HUDEP-2 (cell line): ENCODE results near the gene GRIK4.

Experiments
- DNase-seq, 76 experiments: peaks; one replicate each; lab custom pipeline; 2025; ENCODE audit not compliant: unreplicated experiment in 76 of 76; lab: John Stamatoyannopoulos, UW

Gene GRIK4

GRCh38 chr11:120547316-120547715 lies 35.8 kb downstream of the GRIK4 start:
- DNase-seq, result no peak

GRCh38 chr11:120547811-120548681 lies 36.5 kb downstream of the GRIK4 start:
- peak in 30 of 76 experiments; percentile 2 to 78 (median 22) for DNase-seq

DNA sequence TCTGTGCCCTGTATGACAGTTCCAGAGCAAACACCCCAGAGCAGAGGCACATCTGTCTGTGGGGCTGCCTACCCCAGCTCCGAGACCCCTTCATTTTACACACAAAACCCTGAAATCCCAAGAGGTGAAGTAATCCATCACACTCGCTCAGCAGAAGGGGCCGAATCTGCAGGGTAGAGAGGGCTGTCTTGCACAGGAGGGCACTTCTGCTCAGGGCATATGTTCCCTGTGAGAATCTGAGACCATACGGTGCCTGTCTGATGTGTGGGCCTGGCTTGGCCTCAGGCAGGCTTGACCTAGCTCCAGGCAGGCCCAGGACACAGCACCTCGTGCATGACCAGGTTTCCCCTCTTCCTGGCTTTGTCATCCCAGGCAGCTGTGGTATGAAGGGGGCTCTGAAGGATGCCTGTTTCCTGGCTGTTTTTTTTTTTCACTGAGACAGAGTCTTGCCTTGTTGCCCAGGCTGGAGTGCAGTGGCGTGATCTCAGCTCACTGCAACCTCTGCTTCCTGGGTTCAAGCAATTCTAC lies 37.2 kb downstream of the GRIK4 start:
- DNase-seq, result no peak

GRCh38 chr11:120549346-120549745 lies 37.8 kb downstream of the GRIK4 start:
- no peak for DNase-seq

- no peak for DNase-seq
Observed at GRCh38 chr11:120550007-120550406, 38.5 kb downstream of the GRIK4 start.

DNA sequence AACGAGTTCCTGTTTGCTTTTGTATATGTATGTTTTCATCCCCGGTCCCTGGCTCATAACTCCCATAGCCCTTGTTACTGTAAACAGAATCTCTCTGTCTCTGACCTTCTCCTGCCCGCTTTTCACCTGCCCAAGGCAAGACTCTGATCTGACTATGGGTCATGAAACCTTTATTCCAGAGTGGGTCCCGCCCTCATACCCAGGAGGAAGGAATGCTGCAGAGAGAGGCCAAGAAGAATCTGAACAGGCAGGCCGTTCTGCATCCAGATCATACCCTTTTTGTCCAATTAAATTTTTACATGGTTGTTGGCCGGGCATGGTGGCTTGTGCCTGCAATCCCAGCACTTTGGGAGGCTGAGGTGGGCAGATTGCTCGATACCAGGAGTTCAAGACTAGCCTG lies 39.6 kb downstream of the GRIK4 start:
- DNase-seq, result no peak

DNA sequence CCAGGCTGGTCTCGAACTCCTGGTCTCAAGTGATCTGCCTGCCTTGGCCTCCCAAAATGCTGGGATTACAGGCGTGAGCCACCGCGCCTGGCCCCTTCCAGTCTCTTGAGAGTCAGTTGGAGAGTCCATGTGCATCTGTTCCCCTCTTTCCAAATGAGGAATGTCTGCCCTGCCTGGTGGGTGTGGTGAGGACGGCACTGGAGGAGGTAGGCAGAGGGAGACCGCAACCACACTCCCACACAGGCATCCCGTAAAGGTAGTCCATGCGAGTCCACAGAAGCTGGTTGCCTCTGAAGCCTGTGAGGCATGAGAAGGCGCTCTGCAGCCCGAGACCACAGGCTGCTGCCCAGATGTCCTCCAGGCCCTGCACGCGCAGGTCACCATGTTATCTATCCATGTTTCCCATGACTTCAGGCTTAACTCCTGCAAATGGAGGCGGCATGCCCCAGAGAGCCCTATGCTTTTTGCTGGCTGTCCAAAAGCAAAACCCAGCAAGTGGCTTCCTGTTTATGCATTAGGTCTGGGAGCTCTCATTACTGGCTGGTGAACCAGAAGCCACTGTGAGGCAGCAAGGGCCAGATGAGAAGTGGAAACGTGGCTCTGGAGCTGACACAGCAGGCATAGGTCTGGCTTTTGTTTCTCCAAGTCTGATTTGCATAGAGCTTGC lies 43.4 kb downstream of the GRIK4 start:
- no peak for DNase-seq

- DNase-seq, result no peak
Observed at GRCh38 chr11:120555433-120555773, 43.9 kb downstream of the GRIK4 start.

- no peak for DNase-seq
Observed at GRCh38 chr11:120556797-120557196, 45.2 kb downstream of the GRIK4 start.

DNA sequence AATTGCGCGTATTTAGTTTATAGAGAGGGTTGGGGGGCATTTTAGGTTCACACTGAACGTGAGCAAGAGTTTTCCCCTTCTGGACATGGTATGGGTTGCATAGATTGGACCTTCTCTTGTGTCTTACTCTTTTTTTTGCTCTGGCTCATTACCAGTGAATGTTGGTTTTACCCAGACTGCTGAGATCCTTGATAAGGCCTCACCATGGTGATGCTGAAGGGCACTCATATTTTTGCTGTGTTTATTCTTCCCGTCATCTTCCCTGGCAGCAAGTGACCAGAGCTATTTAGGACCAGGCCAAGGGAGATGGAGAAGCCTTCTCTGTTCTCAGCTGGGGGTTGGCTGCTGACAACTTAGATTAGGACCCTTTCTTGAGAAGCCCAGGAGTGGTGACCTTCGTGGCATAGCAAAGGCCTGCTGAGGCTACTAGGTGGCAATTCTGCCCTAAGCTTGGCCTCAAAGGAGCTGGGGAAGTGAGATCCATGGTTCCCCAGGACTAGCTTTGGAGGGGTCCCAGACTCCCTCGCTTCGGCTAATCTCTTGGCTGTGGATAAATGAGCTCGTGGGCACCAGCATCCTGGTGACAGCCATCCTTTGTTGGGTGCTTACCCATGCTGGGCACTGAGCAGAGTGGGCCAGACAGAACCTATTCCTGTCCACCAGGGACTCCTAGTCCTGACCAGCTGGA lies 47.3 kb downstream of the GRIK4 start:
- DNase-seq, result no peak

GRCh38 chr11:120561286-120561685 lies 49.7 kb downstream of the GRIK4 start:
- DNase-seq, result no peak

- DNase-seq, result no peak
Observed at GRCh38 chr11:120562806-120563425, 51.4 kb downstream of the GRIK4 start.

DNA sequence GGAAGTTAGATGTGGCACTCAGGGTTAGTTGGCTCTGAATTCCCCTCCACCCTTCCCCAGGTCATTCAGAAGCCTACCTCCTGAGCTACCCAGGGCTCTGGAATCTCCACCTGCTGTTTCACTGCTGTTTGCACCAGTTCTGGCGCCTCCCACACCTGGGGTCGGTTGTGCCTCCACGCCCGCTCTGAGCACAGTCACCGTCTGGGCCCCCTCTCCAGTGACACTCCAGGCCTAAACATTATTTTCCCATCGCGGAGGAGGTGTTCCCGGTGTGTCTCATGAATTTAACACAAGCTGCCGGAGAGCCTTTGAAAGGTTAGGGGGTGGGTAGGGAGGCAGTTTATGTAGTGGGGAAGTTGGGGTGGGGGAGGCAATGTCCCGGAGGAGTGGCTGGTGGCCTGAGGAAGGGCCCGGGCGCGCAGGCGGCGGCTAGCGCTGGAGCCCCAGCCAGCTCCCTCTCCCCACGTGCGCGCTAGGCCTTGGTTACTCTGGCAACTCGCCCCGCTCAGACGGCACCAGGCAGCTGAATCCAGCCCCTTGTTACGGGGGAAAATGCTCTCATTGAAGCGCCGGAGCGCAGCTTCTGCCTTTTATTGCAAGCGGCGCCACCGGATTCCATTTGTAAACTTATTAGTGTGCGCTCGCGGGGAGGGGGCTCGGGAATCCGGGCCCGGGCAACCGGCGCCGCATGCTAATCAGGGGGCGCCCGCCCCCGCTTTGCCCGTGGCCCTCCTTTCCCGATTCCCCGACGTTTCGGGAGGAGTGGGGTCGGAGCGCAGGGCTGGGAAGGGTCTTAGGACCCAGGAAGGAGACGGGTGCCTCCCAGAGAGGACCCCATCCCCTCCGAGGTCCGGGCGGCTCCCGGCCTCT lies 52.4 kb downstream of the GRIK4 start:
- no peak for DNase-seq

GRCh38 chr11:120564573-120565311 lies 53.2 kb downstream of the GRIK4 start:
- DNase-seq, result peak in 1 of 76 experiments; percentile 1

- no peak for DNase-seq
Observed at GRCh38 chr11:120565466-120566155, 54.1 kb downstream of the GRIK4 start.

DNA sequence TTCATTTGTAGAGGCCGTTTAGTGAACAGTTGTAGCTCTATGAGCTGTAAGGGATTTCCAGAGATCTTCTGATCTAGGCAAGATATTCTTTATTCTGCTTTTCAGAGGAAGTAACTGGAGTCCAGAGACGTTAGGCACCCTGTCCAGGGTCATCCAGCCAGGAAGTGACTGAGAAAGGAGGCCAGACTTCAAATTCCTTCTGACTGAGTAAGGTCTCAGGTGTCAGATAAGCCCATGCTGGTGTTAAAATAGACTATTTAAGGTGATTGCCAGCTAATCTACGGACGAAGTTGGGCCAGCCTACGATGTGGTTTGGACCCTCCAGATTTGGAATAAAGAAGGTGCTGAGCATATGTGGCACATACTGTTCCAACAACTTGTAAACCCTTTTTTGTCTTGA lies 54.6 kb downstream of the GRIK4 start:
- DNase-seq, result no peak

DNA sequence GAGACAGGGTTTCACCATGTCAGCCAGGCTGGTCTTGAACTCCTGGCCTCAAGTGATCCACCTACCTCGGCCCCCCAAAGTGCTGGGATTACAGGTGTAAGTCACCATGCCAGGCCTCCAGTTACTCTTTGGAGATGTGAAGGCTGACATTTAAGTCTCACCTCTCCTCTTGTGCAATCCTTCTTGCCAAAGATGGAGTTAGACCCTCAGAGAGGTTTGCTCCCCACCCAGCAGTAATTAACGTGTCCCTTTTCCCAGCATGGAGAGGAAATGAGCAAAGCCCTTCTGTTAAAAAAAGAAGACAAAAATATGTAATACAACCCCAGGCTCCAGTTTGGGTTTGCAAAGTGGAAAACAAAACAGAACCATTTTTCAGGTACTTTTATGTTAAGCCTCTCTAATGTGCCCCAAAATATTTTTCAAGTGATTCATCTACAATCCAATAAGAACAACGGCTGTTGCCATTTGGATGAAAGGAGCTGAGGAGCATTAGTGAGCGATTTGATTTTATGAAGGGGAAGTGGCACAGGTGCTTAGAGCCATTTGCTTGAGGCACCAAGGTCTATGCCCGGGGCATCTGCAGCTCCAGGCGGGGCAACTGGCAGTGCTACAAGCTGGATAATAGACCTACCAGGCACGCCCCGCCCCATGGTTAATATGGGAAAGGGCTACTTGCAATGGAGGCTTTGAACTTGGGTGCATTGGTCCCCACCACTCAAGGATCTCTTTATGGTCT lies 57.2 kb downstream of the GRIK4 start:
- no peak for DNase-seq

GRCh38 chr11:120569861-120570260 lies 58.3 kb downstream of the GRIK4 start:
- no peak for DNase-seq
